GM21528 (cell line): ENCODE data around the gene MYL3.

Source experiments
- ATAC-seq: cut with Tn5 transposase; IDR thresholded peaks from one replicate; pipeline ENCODE4 v1.9.1; 2021; ENCODE audit warnings: mild to moderate bottlenecking, moderate library complexity; ENCODE audit not compliant: unreplicated experiment, low FRiP score

The MYL3 gene

DNA sequence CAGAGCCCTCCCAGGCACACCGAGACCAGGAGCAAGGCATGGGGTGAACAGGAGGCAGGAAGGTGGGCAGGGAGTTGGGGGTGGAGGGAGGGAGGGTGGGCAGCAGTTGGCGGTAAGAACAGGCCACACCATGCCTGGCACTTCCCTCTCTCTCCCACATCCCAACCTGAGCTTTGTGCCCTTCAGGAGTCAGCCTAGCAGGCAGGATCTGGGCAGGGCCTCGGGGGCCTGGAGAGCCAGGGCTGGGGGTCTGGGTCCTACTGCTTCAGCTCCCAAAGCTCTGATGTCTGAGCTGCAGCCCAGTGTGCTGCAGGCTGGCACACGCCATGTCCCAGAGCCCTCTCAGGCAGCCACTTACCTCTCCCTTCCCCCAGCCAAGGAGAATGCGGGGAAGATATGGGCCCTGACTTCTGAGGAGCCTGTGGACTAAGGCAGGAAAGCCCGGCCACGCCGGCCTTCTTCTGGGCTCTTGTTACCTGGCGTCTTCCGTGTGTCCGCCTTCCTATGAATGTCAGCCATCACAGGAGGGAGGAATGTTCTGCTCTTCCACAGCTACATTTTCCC is 2.9 kb upstream of the MYL3 start:
- ATAC-seq, result no peak

DNA sequence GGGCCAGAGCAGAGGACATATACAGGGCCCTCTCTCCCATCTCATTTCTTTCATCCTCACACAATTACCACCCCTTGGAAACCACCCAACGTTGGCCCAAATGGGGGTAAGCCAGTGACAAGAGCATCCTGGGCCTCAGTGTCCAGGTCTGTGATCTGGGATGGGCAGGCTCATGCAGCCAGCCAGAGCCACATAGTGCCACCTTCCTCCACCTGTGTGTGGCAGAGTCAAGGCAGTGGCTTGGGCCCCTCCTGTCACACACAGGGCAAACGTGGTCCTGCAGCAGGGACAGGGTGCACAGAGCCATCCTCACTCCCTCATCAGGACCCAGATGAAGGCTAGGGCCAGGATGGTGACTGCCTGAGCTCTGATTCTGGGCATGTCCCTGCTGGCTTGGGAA is 2.3 kb upstream of the MYL3 start:
- no peak for ATAC-seq

DNA sequence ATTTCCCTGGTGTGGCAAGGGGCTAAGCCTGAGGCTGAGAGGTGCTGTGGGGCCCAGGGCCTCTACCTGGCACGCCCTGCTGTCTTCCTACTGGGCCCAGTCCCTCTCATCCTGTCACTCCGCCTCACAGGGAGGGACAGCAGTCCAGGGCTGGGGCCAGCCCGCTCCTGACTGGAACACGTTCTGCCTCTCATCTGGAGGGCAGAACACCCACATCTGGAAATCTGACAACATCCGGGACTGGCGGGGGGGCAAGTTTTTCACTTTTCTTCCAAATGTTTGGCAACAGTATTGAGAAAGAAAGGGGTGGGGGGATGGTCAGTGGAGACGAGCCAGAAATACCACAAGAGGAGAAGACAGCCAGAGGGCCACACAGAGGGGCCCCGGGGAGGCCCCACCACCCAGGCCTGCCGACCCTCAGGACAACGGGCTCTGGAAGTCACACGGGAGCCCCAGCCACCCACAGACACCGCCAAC is 1.8 kb upstream of the MYL3 start:
- ATAC-seq, result no peak

DNA sequence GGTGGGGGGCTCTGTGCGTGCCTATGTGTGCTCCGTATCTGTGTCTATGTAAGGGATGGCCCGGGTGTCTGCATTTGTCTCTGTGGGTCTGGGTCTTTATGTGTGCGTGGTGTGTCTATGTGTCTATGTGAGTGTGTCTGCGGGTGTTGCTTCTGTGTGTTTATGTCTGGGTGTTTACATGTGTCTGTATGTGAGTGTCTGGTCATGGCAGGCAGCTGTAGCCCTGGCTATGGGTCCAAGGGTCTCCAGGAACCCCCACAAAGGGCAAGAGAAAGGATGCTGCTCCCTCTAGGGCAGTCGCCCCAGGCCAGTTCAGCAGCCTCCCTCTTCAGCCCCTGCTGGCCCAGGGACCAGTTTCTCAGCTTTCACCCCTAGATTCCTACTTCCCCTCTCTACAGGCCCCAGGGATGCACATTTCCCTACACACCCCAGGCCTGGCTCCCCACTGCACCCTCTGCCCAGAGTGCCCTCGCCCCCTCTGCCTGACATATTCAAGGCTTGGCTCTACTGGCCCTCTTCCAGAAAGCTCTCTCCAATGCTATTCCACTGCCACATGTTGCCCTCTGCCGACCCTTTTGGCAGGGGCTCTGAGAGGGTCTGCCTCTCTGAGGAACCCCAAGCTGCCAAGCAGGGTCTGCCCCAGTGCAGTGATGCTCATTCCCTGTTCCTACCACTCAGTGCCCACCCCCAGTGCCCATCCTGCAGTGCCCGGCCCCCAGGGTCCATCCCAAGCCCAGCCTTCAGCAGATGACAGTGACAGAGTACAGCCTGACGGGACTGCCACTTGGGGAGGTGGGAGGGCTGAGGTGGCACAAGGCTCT is 1.0 kb upstream of the MYL3 start:
- ATAC-seq, result no peak

DNA sequence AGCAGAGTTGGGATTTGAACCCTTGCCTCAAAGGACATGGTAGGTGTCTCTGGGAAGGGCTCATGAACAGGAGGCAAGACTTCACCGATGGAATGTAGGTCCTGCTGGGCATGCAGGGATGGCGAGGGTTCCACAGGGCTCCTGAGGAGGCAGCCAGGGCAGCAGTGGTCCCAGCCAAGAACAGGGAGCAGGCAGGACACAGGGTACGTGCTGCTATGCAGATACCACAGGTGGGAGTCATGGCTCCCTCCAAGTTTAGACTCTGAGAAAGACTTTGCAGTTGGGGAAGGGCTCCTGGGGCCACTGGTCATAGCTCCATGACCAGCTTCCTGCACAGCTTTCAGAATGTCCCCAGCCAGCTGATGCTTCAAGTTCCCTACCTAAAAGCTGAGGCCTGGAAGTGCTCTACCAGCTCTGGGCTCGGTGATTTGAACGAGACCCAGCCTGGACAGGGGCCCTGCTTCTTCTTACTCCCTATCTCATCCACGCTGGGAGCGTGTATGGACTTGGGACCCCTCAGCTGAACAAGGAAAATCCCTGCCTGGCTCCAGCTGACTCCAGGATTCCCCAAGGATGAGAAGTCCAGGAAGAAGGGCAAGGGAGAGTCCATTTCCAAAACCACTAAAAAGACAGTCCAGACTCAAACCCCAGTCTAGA is 747 bp downstream of the MYL3 start:
- no peak for ATAC-seq

DNA sequence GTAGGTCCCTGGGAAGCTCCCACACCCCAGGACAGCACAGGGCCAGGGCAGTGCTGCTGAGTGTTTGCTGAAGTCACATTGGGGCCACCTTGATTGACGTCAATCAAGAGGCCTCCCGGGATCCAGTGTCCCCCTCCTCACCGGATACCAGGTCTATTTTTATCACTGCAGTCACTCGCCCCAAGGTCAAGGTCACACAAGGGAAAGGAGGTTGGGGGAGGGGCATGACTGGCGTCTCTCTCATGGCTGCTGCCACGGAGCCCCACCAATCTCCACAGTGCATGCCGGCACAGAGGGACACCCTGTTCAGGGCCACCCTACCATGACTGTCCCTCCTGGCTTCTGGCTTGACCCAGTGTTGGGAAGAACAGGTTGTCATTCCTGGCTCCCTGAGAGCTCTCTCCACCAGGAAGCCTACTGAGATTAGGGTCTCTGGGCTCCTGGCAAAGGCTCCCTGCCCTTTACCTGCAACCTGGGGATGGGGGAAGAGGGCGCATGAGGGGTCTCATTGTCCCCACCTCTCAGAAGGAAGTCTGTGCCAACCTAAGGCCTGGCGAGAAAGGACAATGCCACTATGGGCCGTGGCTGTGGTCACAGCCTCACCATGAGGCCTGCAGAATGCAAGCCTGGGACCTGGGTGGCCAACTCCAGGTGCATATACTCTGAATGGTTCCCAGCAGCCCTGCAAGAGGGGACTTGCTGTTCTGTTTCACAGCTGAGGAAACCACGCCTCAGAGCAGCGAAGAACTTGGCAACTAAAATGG is 1.5 kb downstream of the MYL3 start:
- ATAC-seq, result no peak

DNA sequence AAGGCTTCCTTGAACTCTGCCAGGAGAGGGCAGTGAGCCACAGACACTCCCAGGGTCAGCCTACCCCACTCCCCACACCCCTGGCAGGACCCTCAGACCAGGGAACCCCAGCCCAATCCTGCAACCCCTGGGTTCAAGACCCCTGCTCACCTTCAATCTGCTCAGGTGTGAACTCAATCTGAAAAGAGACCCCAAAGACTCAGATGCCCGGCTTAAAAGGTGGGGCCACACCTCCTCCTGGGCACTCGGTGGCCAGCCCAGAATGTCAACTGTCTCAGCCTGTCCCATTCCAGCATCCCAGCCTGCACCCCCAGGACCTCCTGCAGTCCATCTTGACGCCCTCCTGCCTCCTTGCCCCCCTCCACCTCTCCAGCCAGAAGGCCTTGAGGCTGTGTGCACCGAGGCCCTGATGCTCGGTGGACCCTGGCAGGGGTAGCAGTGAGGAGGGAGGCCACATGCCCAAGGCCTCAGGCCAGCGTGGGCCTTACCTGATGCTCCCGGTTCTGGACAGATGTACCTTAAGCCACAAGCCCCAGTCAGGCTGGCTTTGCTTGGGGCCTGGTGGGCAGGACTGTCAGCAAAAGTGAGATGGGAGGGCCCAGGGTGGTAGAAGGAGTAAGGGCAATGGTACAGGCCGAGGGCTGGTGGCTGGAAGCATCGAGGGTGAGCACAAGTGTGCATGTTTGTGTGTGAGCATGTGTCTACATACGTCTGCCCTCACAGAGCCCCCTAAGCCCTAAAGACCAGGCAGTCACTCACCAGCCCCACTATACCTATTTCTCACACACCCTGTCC is 2.2 kb downstream of the MYL3 start:
- no peak for ATAC-seq

DNA sequence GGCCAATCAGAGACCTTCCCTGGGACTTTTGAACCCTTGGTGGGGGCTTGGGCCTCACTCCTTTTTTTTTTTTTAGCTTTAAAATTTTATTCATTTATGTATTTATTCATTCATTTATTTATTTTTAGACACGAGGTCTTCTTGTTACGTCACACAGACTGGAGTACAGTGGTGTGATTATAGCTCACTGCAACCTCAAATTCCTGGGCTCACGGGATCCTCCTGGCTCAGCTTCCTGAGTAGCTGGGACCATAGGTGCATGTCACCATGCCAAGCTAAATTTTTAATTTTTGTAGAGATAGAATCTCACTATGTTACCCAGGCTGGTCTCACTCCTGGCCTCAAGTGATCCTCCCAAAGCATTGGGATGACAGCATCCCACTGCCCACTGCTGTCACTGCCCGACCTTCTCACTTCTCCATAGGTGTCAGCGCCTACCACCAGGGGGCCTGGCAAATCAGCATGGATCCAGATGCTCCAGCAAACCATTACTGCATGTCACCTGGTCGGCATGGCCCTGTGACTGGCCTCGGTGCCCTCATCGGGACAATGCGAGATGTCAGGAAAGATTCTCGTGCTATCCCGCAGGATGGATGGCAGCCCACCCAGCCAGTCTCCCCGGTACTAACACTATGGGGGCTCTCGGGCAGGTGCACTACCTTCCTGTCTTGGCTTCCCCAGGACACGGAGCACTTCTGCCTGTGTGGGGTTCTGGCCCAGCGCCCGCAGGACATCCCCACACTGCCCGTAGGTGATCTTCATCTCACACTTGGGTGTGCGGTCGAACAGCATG is 3.0 kb downstream of the MYL3 start:
- no peak for ATAC-seq

DNA sequence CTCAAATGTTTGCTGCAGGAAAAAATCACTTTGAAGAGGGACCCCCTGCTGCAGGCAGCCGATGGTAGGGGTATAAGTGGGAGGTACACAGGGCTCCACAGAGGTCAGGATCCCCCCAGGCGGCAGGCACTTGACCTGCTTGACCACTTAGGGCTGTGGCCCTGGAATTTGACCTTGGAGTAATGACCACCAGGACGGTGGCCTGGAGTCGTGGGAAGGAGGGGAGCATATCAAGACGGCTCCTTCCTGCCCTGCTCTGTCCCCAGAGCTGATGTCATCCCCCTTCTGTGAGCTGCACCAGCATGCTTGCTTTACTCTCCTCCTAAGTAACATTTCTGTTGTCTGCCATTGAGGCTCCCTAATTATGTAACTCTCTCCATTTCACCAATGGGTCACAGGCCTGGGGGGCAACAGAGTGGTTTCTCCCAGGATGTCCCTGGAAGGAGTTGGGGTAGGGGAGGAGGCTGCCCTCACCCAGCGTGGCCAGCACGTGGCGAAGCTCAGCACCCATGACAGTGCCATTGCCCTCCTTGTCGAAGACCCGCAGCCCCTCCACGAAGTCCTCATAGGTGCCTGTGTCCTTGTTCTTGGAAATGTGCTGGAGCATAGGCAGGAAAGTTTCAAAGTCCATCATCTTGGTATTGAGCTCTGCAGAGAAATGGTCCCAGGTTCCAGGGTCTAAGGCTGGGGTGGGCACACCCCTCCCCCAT is 4.1 kb downstream of the MYL3 start:
- no peak for ATAC-seq

DNA sequence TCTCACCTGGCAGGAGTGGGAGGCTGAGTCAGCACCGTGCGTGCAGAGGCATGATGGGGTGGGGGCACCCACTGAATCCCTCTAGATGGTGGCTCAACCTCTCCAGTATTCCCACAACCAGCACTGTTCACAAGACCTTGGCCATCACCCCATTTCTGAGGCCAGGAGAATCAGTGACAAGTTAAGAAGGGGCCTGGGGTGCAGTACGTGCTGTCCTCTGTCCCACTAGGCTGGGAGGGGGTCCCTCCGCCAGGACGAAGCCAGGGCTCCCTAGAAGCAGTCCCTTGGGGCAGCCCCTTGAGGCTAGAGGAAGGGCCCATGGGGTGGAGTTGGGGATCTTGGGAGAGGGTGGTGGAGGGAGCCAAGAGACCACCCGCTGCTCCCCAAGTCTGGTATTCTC is 4.8 kb downstream of the MYL3 start:
- ATAC-seq, result no peak

DNA sequence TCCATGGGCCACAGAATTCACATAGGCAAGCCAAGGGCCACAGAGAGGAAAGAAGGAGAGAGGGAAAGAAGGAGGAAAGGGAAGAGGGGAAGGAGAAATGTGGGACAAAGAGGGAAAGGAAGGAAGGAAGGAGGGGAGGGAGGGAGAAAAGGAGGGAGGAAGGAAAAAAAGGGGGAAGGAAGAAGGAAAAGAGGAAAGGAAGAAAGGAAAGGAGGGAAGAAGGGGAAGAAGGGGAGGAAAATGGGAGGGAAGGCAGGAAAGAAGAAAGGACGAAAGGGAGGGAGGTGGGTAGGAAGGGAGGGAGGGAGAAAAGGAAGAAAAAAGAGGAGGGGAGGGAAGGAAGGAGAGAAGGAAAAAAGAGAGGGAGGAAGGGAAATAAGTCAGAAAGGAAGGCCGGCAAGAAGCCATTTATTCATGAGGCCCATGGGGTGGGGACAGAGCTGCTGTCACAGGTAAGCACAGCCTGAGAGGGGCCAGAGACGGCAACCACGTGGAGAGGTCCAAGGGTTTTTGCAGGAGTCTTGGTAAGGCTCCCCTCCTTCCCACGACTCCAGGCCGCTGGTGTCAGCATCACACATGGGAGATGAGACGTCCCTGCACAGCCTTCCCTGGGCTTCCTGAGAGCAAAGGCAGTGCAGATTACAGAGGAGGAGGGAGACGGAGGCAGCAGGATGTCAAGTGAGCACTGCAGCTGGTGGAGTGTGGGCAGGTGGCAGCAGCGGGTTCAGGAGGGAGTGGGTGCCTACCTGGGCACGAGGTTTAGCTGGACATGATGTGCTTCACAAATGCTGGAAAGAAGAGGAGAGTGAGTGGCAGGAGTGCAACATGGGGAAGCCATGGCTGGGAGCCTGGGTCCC is 5.5 kb downstream of the MYL3 start:
- no peak for ATAC-seq

DNA sequence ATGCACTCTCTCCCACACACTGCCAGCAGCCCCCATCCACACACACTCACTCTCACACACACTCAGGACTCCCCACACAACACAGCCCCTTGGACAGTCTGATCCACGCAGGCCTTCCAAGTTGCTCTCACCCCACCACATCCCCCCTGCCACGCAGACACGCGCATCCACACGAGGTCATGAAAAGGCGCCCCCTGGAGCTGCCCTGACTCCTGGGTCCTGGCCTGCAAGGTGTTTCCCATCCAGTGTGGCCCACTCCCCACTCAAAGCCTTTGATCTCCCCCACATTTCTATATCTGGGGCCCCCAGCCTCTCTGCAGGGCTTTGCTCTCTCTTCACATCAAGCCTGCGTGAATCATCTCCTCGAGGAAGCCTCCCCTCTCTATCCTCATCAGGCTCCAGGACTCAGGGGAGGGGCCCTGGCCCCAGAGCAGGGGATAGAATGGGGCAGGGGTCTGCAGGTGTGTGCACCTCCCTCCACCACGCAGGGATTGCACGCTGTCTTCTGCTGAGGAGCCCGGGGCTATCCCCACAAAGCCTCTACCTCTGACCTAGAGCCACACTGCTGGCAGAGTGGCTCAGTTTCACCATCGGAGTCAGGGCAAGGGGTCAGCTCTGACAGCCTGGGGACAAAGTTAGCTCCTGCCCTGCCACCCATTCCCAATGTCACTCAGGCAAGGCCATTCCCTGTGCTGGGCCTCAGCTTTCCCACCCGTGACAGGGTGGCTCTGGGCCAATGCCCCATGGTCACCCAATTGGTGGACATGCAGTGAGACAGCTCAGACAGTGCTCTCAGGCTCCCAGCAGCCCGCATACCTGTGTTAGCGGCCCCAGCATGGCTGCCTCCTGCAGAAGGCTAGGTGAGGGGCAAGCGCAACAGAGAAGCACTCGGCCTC is 6.4 kb downstream of the MYL3 start:
- no peak for ATAC-seq

DNA sequence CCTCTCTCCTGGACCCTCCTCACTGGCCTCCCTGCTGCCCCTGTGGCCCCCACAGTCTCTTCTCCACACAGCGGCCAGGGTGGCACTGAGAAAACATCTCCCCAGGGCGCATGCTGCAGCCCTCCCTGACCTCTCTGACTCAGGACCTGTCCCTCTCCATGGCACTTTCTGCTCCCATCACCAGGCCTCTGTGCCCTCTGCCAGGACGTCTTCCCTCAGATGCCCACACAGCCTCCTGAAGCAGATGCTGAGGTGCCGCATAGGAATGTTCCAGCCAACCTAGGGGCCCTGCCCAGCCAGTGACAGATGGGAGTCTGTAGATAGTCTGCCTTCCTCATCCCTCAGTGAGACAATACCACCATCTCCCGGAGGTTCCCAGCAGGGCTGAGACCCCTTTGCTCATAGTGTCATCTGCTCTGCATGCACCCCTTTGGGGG is 8.7 kb downstream of the MYL3 start:
- no peak for ATAC-seq

DNA sequence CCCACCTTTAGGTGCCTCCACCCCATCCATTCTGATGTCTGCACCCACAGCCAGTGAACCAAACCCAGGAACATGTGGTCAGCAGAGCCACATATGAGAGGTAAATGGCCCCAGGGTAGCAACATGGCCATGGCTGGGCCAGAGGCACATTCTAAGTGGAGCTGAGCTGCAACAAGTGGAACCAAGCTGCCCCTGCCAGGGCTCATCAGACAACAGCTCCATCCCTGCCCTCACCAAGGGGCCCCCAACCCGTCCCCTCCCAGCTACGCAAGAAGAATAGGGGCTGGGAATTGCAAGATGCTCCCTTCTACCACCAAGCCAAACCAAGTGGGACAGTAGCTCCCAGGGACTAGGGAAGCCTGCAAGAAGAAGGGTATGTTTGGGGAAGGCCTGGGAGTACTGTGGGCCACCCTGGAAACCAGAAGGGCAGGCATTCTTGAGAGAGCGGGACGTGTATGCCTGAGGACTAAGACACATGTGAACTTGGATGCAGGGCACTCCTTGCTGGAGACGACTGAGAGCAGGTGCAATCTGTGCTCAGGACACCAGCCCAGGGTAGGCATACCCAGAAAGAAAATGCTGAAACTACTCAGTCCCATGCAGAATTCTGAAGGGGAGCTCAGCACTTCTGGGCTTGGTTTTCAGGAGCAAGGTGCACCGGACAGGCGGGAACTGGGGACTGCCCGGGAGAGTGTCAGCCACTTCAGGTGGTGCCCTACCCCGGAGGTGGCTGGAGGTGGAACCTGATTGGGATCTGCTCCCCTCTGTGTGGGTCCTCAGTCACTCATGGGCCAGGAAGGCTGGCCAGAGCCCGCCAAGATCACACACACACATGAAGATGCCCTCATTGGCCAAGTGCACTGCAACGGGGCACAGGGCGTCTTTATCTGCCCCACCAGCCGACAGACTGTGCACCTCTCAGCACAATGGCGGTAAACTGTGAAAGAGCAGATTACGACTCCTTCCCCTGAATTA is 9.5 kb downstream of the MYL3 start:
- no peak for ATAC-seq

DNA sequence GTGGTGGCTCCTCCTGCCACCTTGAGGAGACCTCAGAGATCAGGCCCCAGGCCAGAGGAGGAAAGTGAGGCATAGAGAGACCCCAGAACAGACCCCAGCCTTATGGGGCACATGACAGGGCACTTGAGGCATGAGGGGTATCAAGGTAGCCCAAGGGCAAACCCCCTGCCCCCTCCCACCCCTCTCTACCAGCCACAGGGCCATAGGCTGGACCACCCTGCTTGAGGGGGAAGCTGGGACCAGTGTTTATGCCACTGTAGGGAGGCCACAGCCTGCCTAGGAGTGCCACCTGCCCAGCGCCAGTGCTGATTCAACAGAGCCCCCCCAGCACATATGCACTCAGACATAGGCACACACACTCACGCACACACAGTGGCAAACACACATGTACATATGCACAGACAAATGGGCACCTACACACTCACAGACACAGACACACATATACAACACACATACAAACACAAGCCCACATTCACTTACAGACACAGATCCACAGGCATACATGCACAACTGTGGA is 10.3 kb downstream of the MYL3 start:
- ATAC-seq, result no peak

DNA sequence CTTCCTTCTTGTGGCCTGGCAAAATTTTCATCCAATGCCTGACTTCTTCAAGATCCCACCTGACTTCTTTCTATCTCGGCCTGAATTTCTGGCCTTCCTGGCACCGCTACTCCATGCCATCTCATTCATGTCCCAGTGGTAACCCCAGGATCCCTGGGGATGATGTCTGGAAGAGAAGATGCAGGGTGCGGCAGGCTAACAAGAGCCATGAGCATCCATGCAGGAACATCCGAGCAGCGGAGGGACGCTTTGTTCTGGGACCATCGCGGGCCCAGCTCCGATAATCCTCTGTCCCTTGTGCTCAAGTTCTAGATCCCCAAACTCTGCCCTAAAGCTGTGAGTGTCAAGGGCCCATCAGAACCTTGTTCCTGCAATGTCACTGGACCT is 10.9 kb downstream of the MYL3 start:
- no peak for ATAC-seq
